Measurements from ENCODE around the gene TRMT2A. TPM values are rescaled to one million over a fixed set of nuclear protein-coding genes. Genes with fewer than 3 reads are reported as not detected.
A peak's percentile ranks its signal among the peaks of the same experiment; 100 is the strongest.
"Not testable (repeated sequence)": the region's sequence is repeated elsewhere in the genome, so short reads cannot be mapped to it uniquely, and the experiment has no call there.

TRMT2A gene
- 25.9 TPM for total RNA-seq

- DNase-seq = peak; percentile 95
These were observed at the start of gene TRMT2A for GRCh38 chr22:20116951-20117632. Gene TRMT2A (minus strand): TSS chr22:20117226. CDS start chr22:20116906, 320 bp downstream.

GRCh38 chr22:20166703-20167102 lies 49.7 kb upstream of the TRMT2A start:
- no peak for DNase-seq

GRCh38 chr22:20165913-20166312 lies 48.9 kb upstream of the TRMT2A start:
- no peak for DNase-seq

GRCh38 chr22:20165421-20165820 lies 48.4 kb upstream of the TRMT2A start:
- DNase-seq = no peak

- DNase-seq = no peak
These were observed 47.8 kb upstream of the TRMT2A start for GRCh38 chr22:20164863-20165262.

GRCh38 chr22:20160041-20160440 lies 43.0 kb upstream of the TRMT2A start:
- no peak for DNase-seq

- not testable (repeated sequence) for DNase-seq
These were observed 42.5 kb upstream of the TRMT2A start for GRCh38 chr22:20159531-20159930.

- DNase-seq = no peak
These were observed 42.0 kb upstream of the TRMT2A start for GRCh38 chr22:20159076-20159475.

- DNase-seq = no peak
These were observed 41.5 kb upstream of the TRMT2A start for GRCh38 chr22:20158391-20159036.

GRCh38 chr22:20157430-20158183 lies 40.6 kb upstream of the TRMT2A start:
- DNase-seq = no peak

GRCh38 chr22:20156611-20157429 lies 39.8 kb upstream of the TRMT2A start:
- peak; percentile 60 for DNase-seq

- no peak for DNase-seq
These were observed 39.0 kb upstream of the TRMT2A start for GRCh38 chr22:20156042-20156389.

- DNase-seq = no peak
These were observed 38.5 kb upstream of the TRMT2A start for GRCh38 chr22:20155330-20156041.

GRCh38 chr22:20154602-20155187 lies 37.7 kb upstream of the TRMT2A start:
- no peak for DNase-seq

GRCh38 chr22:20153945-20154344 lies 36.9 kb upstream of the TRMT2A start:
- DNase-seq = no peak

- DNase-seq = no peak
These were observed 35.5 kb upstream of the TRMT2A start for GRCh38 chr22:20152464-20152890.

GRCh38 chr22:20151276-20151588 lies 34.2 kb upstream of the TRMT2A start:
- no peak for DNase-seq

- no peak for DNase-seq
These were observed 33.6 kb upstream of the TRMT2A start, which contains the start of gene CCDC188 for GRCh38 chr22:20150381-20151275. Gene CCDC188 (minus strand): TSS chr22:20151055. CDS start chr22:20150986, 69 bp downstream.

- DNase-seq = no peak
These were observed 32.5 kb upstream of the TRMT2A start for GRCh38 chr22:20149257-20150250.

Measured in occipital lobe (tissue), 2 donors.